Common myeloid progenitor, CD34-positive (primary cell): Measurements from ENCODE around the gene SHCBP1L.

Experiments used
- CTCF ChIA-PET: fragments of 350-600 bp; sonication (Branson Sonifier 250); formaldehyde crosslinking; loops from one replicate; lab custom pipeline; 2021; ENCODE audit warnings: antibody characterized with exemption; lab: Charles Lee
- POLR2A ChIA-PET: fragments of 350-600 bp; sonication (Branson Sonifier 250); formaldehyde crosslinking; loops from one replicate; lab custom pipeline; 2021; ENCODE audit warnings: antibody characterized with exemption; lab: Charles Lee
- DNase-seq, 3 donors: peaks; one replicate each; pipeline versions ENCODE4 v3.0.0 to v3.0.0-alpha.2; 2013
- H3K27ac ChIP-seq, 2 experiments: 1 replicate in 1 of 2; 2 replicates in 1 of 2; pipeline ENCODE4 v1.7.0; 2013; ENCODE audit warnings: inconsistent platforms in 2 of 2, low read length in 2 of 2, mild to moderate bottlenecking in 2 of 2, low read depth in 1 of 2, moderate library complexity in 1 of 2; ENCODE audit not compliant: severe bottlenecking in 2 of 2, insufficient read depth in 1 of 2, poor library complexity in 1 of 2
- H3K27me3 ChIP-seq, 5 experiments: replicated peaks in 2 of 5; 1 replicate in 3 of 5; 2 replicates in 2 of 5; pipeline versions ENCODE4 v1.6.1 to v1.7.0; 2013; ENCODE audit warnings: low read length in 4 of 5, mild to moderate bottlenecking in 2 of 5, moderate library complexity in 2 of 5, inconsistent platforms in 1 of 5; ENCODE audit not compliant: insufficient read depth in 5 of 5, control insufficient read depth in 4 of 5
- H3K36me3 ChIP-seq, 4 experiments: 1 replicate in 2 of 4; 2 replicates in 2 of 4; pipeline versions ENCODE4 v1.6.1 to v1.7.0; 2013; ENCODE audit warnings: low read length in 3 of 4, control low read depth in 1 of 4, mild to moderate bottlenecking in 1 of 4; ENCODE audit not compliant: control insufficient read depth in 4 of 4, insufficient read depth in 4 of 4
- H3K4me1 ChIP-seq, 4 experiments: 1 replicate in 3 of 4; 2 replicates in 1 of 4; pipeline versions ENCODE4 v1.6.1 to v1.7.1; 2013; ENCODE audit warnings: low read length in 3 of 4, mild to moderate bottlenecking in 3 of 4, control low read depth in 1 of 4, inconsistent platforms in 1 of 4, moderate library complexity in 1 of 4; ENCODE audit not compliant: control insufficient read depth in 4 of 4, insufficient read depth in 4 of 4; ENCODE audit errors: control extremely low read depth in 1 of 4
- H3K4me3 ChIP-seq, 7 experiments: 1 replicate in 4 of 7; 2 replicates in 3 of 7; pipeline versions ENCODE4 v1.5.1 to v1.7.0; 2013; ENCODE audit warnings: mild to moderate bottlenecking in 7 of 7, low read length in 6 of 7, moderate library complexity in 6 of 7, inconsistent platforms in 2 of 7, low read depth in 2 of 7, control low read depth in 1 of 7; ENCODE audit not compliant: insufficient read depth in 4 of 7, control insufficient read depth in 1 of 7; ENCODE audit errors: extremely low read depth in 1 of 7
- H3K9me3 ChIP-seq, 5 experiments: 1 replicate in 4 of 5; 2 replicates in 1 of 5; pipeline versions ENCODE4 v1.6.1 to v1.7.1; 2013; ENCODE audit warnings: low read length in 4 of 5, mild to moderate bottlenecking in 2 of 5, inconsistent platforms in 1 of 5, low read depth in 1 of 5, moderate library complexity in 1 of 5; ENCODE audit not compliant: control insufficient read depth in 4 of 5, insufficient read depth in 2 of 5; ENCODE audit errors: control extremely low read depth in 1 of 5
- WGBS: methylation state at CpG from one replicate; pipeline ENCODE4 v1.1.5; 2013; ENCODE audit not compliant: insufficient coverage; 5-methylcytosine and 5-hydroxymethylcytosine counted together

The SHCBP1L gene

DNA sequence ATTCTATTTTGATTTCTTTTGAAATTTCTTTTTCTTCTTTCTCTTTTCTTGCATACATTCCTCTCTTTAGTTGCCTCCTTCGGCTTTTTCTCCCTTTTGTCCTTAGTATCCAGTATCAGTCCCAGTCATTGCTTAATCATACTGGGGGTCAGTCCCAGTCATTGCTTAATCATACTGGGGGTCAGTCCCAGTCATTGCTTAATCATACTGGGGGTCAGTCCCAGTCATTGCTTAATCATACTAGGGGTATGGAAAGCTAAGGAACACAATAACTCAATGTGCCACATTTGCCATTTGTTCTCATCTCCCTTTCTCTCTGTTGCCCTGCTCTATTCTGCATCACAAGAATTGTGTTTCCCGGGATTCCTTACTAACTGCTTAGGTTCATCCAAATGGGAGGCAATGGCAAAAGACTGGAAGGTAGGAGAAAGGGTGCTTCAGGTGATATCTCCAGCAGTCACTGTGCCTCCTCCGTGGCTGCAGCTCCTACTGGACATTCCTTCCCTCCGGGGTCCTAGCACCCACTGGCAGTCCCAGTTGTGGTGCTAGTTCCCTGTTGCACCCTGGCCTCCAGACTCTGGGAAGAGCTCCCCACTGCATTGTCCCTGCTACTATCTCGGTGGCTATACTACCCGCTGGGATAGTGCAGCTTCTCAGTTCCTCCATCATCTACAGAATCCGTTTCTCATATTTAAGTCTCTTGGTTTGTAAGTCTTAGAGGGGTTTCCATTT lies 37.6 kb upstream of the SHCBP1L start:
- DNase-seq = no peak
- no peaks in the 10 kb centered on the region for H3K9me3 ChIP-seq
- ChIA-PET POLR2A (no interaction called here), CTCF (no interaction called here)
- no peaks in the 10 kb centered on the region for H3K4me1 ChIP-seq
- no peaks in the 10 kb centered on the region for H3K36me3 ChIP-seq
- WGBS = 90% methylated on average over 2 of the region's 7 CpGs
- H3K4me3 ChIP-seq = no peak overlapping the region
- no peak overlapping the region for H3K27ac ChIP-seq
- H3K27me3 ChIP-seq = no peaks in the 10 kb centered on the region

DNA sequence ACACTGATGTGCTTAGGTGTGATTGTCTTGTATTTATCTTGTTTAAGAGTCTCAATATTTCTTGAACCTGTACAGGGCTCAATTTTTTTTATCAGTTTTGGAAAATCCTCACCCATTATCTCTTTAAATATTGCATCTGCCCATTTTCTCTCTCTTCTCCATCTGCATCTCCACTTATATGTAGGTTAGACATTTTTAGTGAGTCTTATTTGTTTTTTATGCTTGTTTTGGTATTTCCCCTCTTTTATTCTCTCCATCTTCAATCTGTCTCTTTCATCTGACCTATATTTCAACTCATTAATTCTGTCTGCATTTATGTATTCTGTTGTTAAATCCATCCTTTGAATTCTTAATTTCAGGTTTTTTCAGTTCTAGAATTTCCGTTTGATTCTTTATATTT lies 32.9 kb upstream of the SHCBP1L start:
- H3K4me1 ChIP-seq = no peaks in the 10 kb centered on the region
- DNase-seq = no peak
- POLR2A ChIA-PET = no interaction called here
- H3K27ac ChIP-seq = no peak overlapping the region
- no CpG with 5 or more reads among the region's 1 CpG for WGBS
- CTCF ChIA-PET = no interaction called here
- no peak overlapping the region for H3K4me3 ChIP-seq
- no peaks in the 10 kb centered on the region for H3K27me3 ChIP-seq
- H3K9me3 ChIP-seq = no peaks in the 10 kb centered on the region
- no peaks in the 10 kb centered on the region for H3K36me3 ChIP-seq

DNA sequence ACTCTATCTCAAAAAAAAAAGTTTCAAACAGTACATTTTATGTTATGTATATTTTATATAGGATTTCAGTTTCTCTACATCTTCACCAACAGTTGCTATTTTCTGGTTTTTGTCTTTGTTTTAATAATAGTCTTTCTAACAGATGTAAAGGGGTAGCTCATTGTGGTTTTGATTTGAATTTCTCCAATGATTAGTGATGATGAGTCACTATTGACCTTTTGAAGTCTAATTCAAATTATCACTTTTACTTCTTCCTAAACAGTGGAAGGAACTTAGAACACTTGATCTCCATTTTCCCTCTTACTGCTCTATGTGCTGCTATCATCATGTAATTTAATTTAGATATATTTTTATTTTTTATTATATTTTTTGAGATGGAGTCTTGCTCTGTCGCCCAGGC lies 31.7 kb upstream of the SHCBP1L start:
- H3K27me3 ChIP-seq = no peaks in the 10 kb centered on the region
- no peak overlapping the region for H3K27ac ChIP-seq
- 80% methylated on average over 1 of the region's 1 CpG for WGBS
- no peaks in the 10 kb centered on the region for H3K4me1 ChIP-seq
- no peaks in the 10 kb centered on the region for H3K36me3 ChIP-seq
- DNase-seq = no peak
- ChIA-PET CTCF (no interaction called here), POLR2A (no interaction called here)
- no peaks in the 10 kb centered on the region for H3K9me3 ChIP-seq
- no peak overlapping the region for H3K4me3 ChIP-seq

DNA sequence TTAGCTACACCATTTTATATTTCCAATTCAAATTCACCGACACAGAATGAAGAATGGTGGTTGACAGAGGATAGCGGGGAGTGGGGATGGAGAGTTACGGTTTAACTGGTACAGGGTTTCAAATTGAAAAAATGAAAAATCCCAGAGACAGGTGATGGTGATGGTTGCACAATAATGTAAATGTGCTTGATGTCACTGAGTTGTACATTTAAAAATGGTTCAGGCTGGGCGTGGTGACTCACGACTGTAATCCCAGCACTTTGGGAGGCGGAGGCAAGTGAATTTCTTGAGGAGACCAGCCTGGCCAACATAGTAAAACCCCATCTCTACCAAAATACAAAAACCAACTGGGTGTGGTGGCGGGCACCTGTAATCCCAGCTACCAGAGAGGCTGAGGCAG lies 31.2 kb upstream of the SHCBP1L start:
- H3K9me3 ChIP-seq = no peaks in the 10 kb centered on the region
- WGBS = 95% methylated on average over 4 of the region's 7 CpGs
- H3K36me3 ChIP-seq = no peaks in the 10 kb centered on the region
- DNase-seq = no peak
- H3K27ac ChIP-seq = no peak overlapping the region
- ChIA-PET CTCF (no interaction called here), POLR2A (no interaction called here)
- H3K4me1 ChIP-seq = no peaks in the 10 kb centered on the region
- no peaks in the 10 kb centered on the region for H3K27me3 ChIP-seq
- H3K4me3 ChIP-seq = no peak overlapping the region

DNA sequence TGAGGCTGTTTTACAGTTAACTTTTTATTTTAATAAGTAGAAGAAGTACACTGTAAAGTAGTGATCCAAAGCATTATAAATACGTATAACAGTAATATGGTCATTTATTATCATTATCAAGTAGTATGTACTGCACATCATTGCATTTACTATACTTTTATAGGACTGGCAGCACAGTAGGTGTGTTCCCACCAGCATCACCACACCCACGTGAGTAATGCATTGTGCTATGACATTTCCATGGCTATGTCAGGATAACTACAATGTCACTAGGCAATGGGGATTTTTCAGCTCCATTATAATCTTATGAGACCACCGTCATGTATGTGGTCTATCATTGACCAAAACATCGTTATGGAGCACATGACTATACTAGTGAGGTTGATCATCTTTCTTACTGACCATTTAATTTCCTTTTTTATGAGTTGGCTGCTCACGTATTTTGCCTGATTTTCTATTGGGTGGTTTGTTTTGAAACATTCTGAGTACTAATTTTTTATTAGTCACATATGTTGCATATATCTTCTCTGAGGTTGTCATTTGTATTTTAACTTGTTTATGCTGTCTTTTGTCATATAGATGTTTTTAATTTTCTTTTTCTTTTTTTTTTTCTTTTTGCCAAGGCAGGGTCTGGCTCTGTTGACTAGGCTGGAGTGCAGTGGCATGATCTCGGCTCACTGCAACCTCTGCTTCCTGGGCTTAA lies 25.3 kb upstream of the SHCBP1L start:
- WGBS = 100% methylated on average over 1 of the region's 6 CpGs
- Histone ChIP-seq H3K9me3 (no peaks in the 10 kb centered on the region), H3K27me3 (no peaks in the 10 kb centered on the region), H3K27ac (no peak overlapping the region), H3K36me3 (no peaks in the 10 kb centered on the region), H3K4me3 (no peak overlapping the region), H3K4me1 (no peaks in the 10 kb centered on the region)
- ChIA-PET POLR2A (no interaction called here), CTCF (interaction anchor here (0.9 to 1.1 kb wide), 3 partner anchors 10 to 91 kb away, joined by 3 read pairs; no protein-coding TSS in a partner anchor)
- no peak for DNase-seq

DNA sequence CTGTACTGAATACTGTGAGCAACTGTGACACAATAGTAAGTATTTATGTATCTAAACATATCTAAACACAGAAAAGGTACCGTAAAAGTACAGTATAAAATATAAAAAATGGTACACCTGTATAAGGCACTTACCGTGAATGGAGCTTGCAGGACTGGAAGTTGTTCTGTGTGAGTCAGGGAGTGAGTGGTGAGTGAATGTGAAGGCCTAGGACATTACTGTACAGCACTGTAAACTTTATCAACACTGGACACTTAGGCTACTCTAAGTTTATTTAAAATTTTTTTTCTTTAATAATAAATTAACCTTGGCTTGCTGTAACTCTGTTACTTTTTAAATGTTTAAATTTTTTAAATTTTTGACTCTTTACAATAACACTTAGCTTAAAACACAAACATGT lies 24.5 kb upstream of the SHCBP1L start:
- CTCF ChIA-PET = interaction anchor here (0.9 to 1.0 kb wide), 2 partner anchors 9 to 15 kb away, joined by 3 read pairs; no protein-coding TSS in a partner anchor
- POLR2A ChIA-PET = no interaction called here
- H3K4me1 ChIP-seq = no peaks in the 10 kb centered on the region
- WGBS = 86% methylated on average over 1 of the region's 2 CpGs
- no peak for DNase-seq
- no peak overlapping the region for H3K4me3 ChIP-seq
- H3K36me3 ChIP-seq = no peaks in the 10 kb centered on the region
- no peaks in the 10 kb centered on the region for H3K27me3 ChIP-seq
- H3K9me3 ChIP-seq = no peaks in the 10 kb centered on the region
- no peak overlapping the region for H3K27ac ChIP-seq

DNA sequence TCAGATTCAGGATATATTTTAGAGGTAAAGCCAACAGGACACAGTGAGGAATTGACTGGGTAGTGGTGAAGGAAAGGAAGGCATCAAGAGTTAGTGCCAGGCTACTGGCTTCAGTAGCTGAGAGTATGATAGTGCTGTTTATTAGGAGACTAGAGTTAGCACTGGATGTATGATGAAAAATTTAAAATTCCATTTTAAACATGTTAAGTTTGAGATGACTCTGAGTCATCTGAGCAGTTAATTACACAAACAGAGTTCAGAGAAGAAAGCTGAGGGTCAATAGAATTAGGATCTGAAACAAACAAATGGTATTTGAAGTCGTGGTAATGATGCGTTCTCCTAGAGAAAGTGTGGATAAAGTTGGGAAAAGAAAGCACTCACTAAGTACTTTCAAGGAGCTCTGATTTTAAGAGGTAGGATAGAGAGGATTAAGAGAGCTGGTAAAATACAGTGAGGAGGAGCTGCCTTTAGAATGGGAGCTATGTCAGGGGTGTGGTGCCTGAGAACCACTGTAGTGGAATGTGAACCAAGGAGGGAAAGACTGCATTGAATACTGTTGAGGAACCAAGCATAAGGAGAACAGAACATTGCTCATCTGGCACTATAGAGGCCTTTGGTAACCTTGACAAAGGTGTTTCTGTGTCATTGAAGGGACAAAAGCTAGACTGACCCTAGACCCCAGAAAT lies 21.7 kb upstream of the SHCBP1L start:
- Histone ChIP-seq H3K27ac (no peak overlapping the region), H3K36me3 (no peaks in the 10 kb centered on the region), H3K4me3 (no peak overlapping the region), H3K4me1 (no peaks in the 10 kb centered on the region), H3K27me3 (peaks cover 0 to 2% (median 0%) of the 10 kb centered on the region in 5 experiments), H3K9me3 (no peaks in the 10 kb centered on the region)
- CTCF ChIA-PET = no interaction called here
- WGBS = 80% methylated on average over 1 of the region's 2 CpGs
- DNase-seq = no peak
- POLR2A ChIA-PET = interaction anchor here (0.5 kb wide), 1 partner anchor 12 kb away, joined by 3 read pairs; no protein-coding TSS in a partner anchor
